Measurements from ENCODE around the gene FXN.
A peak's percentile ranks its signal among the peaks of the same experiment; 100 is the strongest.
"Not testable (repeated sequence)": the region's sequence is repeated elsewhere in the genome, so short reads cannot be mapped to it uniquely, and the experiment has no call there.

FXN gene

DNA sequence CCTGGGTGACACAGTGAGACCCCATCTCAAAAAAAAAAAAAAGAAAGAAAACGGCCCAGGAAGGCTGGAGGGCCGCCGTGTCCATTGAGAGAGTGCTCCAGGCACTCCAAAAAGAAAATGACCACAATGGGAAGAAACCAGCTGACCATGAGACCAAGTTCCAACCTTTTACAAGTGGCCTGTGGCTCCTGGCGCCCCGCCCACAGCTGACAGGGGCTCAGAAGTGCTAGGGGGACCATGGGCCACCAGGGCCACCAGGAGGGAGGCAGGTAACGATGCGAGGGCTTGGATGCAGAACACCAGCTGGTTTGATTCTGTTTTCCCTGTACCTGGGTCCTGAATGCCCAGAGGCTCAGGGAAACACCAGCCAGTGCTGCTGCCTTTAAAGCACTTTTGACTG, 34.6 kb downstream of the FXN start:
- no peak for DNase-seq (ENCODE audit: low read depth)

DNA sequence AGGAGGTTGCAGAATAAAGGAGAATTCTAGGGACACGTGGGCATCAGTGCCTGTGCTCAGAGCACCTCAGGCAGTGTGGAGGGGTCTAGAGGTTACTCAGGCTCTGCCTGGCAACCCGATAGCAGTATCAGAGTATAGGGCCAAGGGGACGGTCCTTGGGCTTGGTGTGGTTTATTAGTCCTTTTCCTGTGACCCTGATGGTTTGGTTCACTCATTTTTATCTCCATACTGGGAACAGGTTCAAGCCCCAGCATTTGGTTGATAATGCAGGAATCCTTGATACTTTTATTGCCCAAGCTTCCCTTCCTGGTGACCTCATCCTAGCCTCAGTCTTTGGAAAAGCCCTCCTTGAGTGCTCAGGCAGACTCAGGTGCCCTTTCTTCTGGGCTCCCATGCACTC, 35.5 kb downstream of the FXN start:
- peak; percentile 20 for DNase-seq (ENCODE audit: low read depth)

GRCh38 chr9:69073103-69073502, 37.6 kb downstream of the FXN start:
- no peak for DNase-seq (ENCODE audit: low read depth)

DNA sequence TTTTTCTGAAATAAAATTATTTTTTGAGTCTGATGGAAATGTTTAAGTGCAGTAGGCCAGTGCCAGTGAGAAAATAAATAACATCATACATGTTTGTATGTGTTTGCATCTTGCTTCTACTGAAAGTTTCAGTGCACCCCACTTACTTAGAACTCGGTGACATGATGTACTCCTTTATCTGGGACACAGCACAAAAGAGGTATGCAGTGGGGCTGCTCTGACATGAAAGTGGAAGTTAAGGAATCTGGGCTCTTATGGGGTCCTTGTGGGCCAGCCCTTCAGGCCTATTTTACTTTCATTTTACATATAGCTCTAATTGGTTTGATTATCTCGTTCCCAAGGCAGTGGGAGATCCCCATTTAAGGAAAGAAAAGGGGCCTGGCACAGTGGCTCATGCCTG, 39.2 kb downstream of the FXN start:
- no peak for DNase-seq (ENCODE audit: low read depth)

DNA sequence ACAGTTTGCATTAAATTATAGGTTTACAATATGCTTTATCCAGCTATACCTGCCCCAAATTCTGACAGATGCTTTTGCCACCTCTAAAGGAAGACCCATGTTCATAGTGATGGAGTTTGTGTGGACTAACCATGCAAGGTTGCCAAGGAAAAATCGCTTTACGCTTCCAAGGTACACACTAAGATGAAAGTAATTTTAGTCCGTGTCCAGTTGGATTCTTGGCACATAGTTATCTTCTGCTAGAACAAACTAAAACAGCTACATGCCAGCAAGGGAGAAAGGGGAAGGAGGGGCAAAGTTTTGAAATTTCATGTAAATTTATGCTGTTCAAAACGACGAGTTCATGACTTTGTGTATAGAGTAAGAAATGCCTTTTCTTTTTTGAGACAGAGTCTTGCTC, 41.0 kb downstream of the FXN start:
- DNase-seq (ENCODE audit: low read depth): no peak

DNA sequence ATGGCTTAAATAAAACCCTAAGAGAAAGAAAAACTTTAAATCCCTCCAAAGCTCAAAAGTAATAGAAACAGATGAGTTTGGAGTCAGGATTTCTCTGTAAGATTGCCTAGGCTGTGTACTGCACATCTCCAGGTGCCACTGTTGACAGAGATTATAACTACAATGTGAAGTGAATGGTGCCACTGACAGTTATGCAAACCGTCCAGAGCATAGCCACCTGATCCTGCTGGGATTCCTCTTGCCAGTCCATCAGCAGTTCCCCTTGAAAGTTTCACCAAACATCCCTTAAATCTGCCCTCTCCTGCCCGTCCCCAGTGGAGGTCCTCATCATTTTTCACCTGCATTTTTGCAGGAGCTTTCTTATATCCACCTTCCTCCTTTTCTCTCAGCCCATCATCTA, 42.5 kb downstream of the FXN start:
- DNase-seq (ENCODE audit: low read depth): no peak

DNA sequence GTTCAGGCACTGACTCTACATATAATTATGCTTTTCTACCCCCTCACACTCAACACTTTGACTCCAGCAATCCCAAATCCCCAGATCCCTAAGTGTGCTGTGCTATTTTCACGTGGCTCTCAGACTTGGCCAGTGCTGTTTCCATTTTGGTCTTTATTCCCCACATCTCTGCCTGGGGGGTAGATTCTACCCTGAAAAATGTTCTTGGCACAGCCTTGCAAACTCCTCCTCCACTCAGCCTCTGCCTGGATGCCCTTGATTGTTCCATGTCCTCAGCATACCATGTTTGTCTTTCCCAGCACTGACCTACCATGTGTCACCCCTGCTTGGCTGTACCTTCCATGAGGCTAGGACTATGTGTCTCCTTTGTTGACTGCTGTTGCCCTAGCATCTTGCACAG, 43.0 kb downstream of the FXN start:
- no peak for DNase-seq (ENCODE audit: low read depth)

GRCh38 chr9:69079186-69079585, 43.6 kb downstream of the FXN start:
- no peak for DNase-seq (ENCODE audit: low read depth)

DNA sequence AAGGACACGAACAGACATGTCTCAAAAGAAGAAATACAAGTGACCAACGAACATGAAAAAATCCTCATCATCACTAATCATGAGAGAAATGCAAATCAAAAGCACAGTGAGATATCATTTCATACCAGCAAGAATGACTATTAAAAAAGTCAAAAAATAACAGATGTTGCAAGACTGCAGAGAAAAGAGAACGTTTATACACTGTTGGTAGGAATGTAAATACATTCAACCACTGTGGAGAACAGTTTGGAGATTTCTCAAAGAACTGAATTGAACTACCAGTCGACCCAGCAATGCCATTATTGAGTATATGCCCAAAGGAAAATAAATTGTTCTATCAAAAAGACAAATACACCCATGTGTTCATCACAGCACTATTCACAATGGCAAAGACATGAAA, 45.7 kb downstream of the FXN start:
- no peak for DNase-seq (ENCODE audit: low read depth)

- no peak for DNase-seq (ENCODE audit: low read depth)
Measured at GRCh38 chr9:69083321-69083720, 47.8 kb downstream of the FXN start.

DNA sequence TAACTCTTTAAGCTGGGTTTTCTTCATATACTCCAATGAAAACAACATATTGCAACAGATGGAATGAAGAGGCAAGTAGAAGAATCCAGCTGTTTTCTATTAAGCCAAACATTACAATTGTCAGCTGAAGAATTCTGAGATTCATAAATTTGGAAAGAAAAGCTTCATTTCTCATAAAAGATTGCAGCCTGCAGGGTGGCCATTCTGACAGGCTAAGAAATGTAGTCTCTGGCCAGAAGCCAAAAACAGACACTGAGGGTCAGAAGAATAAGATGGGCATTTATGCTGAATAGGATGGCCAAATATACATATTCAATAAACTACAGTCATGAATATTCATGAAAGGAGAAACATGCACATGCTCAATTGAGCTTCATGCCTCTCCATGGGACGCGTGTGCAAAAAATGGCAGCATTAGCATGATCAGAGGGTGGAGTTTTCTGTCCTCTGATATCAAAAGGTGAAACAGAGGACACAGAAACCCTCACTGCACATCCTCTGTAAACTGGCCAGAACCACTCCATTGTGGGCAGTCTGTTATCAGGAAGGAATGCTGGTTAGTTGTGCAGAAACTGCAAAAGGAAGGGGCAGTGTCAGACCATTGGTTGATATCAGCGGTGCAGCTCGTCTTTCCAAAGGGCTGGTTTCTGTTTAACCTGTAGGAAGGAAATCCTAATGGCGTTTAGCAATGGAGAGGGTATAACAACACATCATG, 50.2 kb downstream of the FXN start:
- peak; percentile 94 for DNase-seq (ENCODE audit: low read depth)

- no peak for DNase-seq (ENCODE audit: low read depth)
Measured at GRCh38 chr9:69086312-69086711, 50.8 kb downstream of the FXN start.

DNA sequence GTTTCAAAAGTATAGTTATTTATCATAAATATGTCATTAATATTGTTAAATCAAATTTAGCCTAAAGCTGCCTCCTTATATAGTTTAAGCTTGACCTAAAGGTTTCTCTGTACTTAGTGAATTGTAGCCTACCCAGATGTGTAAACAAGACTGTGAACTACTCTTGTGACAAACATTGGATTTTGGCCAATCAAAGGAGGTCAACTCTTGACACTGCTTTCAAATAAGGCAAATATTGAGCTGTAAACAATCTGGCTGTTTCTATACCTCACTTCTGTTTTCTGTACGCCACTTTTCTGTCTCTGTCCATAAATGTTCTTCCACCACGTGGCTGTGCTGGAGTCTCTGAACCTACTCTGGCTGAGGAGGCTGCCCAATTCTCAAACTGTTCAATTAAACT, 51.2 kb downstream of the FXN start:
- DNase-seq (ENCODE audit: low read depth): no peak

DNA sequence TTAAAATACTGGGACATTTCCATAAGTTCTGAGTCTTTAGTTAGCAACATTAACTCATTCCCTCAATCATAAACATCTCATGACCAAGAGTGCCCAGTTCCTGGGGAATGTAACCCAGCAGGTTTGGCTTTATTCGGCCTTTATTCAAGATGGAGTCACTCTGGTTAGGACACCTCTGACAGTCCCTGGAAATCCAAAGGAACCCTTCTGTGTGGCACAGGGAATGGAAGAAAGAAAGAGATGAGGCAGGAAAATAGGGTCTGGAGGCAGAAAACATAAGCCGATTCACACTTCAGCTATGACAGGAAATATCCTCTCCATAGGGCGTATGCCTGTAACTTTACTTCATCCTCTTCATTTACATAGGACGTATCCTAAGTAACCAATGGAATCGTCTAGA, 53.5 kb downstream of the FXN start:
- DNase-seq (ENCODE audit: low read depth): no peak

DNA sequence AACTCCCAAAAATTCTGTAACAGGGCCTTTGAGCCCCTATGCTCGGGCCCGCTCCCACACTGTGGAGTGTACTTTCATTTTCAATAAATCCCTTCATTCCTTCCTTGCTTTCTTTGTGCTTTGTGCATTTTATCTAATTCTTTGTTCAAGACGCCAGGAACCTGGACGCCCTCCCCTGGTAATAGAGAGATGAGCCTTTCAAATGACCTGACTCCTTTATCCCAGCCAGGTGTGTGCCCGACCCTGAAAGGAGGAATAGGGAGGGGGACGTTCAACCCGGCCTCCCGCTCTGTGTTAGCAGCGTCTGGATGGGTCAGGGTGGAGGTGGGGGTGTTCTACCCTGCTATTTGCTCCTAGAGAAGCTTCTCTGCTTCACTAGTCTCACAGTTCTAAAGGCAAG, 53.9 kb downstream of the FXN start:
- no peak for DNase-seq (ENCODE audit: low read depth)

GRCh38 chr9:69090140-69090750, 54.7 kb downstream of the FXN start:
- no peak for DNase-seq (ENCODE audit: low read depth)

GRCh38 chr9:69090946-69091345, 55.4 kb downstream of the FXN start:
- no peak for DNase-seq (ENCODE audit: low read depth)

DNA sequence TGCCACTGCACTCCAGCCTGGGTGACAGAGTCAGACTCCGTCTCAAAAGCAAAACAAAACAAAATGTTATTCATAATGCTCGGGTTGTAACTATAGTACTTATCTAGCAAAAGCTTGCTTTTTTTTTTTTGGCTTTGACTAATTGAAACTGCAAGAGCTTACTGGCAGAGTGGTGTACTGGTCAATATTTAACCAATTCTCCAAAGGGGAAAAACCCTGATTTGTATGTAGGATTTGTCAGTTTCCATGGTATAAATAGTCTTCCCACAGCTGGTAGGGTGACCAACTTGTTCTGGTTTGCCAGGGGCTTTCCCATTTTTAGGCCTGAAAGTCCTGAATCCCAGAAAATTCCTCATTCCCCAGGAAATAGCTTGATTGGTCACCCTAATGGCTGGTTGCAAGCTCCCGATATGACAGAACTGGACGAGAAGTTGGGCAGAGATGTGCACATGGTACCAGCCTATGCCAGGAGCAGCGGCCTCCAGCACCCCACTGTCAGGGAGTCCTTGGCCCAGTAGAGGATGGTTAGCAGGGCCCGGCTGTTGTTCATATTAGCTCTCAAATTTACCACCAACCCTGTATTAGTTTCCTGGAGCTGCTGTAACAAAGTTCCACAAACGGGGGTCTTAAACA, 58.0 kb downstream of the FXN start:
- DNase-seq (ENCODE audit: low read depth): no peak

DNA sequence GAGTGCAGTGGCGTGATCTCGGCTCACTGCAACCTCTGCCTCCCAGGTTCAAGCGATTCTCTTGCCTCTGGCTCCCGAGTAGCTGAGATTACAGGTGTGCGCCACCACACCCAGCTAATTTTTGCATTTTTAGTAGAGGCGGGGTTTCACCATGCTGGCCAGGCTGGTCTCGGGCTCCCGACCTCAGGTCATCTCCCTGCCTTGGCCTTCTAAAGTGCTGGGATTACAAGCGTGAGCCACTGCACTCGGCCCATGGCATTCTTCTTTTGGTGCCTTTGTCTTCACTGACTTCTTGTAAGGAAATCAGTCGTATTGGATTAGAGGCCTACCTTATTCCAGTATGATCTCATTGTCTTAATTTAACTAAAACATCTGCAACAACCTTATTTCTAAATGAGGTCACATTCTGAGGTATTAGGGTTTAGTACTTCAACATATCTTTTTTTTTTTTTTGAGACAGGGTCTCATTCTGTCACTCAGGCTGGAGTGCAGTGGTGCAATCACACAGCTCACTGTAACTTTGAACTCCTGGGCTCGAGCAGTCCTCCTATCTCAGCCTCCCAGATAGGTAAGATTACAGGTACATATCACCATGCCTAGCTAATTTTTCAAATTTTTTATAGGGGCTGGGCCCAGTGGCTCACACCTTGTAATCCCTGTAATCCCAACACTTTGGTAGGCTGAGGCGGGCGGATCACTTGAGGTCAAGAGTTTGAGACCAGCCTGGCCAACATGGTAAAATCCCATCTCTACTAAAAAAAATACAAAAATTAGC, 59.0 kb downstream of the FXN start:
- DNase-seq (ENCODE audit: low read depth): not testable (repeated sequence)

DNA sequence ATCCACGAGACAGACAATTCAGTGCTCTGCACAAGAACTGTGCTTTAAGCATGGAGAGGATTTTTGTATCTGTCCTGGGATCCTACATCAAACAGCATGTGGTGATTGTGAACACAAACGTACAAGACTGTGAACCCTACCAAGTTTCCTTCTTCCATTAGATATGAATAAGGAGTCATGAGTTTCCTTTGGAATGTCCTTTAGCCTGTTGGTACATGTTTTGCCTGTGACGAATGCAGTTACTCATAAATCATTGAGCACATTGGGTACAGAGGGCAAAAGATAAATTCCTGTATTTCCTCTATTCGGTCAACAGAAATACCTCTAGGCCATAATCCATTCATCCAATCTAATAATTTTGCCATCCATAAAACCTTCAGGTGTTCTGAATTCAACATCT, 61.5 kb downstream of the FXN start:
- no peak for DNase-seq (ENCODE audit: low read depth)

DNA sequence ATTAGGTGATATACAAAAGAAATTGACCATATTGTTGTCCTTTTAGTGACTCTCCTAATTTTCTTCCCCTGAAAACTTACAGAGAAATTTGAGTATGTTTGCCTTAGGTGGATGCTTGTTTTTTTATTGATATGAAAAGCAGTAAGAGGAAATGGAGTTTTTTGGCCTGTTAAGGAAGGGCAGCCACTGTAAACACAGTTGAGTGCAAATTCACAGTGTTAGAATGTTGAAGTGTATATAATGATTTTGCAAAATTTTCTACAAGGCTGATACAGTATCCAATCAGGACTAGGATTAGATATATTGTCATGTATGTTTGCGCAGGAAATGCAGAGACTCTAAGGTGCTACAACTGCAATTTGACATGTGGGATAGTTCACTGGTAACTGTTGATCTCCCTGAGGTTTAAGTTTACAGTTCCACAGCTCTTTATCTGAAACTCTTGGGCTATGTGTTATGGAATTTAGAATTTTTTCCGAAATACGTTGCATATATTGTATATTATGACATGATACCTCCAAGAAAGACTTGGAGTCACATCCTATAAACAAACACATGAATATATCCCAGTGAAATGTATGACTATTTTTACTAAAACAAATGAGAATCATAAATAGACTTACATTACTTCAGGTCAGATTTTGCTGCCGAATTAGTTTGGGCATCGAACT, 62.5 kb downstream of the FXN start:
- no peak for DNase-seq (ENCODE audit: low read depth)

DNA sequence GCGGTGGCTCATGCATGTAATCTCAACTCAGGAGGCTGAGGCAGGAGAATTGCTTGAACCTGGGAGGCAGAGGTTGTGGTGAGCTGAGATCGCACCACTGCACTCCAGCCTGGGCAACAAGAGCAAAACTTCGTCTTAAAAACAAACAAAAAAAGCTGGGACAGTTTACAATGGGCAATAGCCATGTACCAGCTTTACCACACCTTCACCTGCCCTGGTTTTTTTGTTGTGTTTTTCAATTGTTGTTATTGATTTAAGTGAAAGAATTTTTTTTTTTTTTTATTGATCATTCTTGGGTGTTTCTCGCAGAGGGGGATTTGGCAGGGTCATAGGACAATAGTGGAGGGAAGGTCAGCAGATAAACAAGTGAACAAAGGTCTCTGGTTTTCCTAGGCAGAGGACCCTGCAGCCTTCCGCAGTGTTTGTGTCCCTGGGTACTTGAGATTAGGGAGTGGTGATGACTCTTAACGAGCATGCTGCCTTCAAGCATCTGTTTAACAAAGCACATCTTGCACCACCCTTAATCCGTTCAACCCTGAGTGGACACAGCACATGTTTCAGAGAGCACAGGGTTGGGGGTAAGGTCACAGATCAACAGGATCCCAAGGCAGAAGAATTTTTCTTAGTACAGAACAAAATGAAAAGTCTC, 67.9 kb downstream of the FXN start:
- not testable (repeated sequence) for DNase-seq (ENCODE audit: low read depth)

Measured in amniotic epithelial cell (primary cell).